GM18526 (cell line): ENCODE data around the gene SCUBE1.

Experiments
- POLR2A ChIP-seq: IDR thresholded peaks from 3 replicates; pipeline ENCODE4 v1.6.1; 2011; ENCODE audit not compliant: insufficient read length; ENCODE audit errors: extremely low read depth

Gene SCUBE1

GRCh38 chr22:43152357-43153071 is 190.7 kb downstream of the SCUBE1 start:
- TF ChIP-seq POLR2A = no peak

GRCh38 chr22:43152003-43152356 is 191.2 kb downstream of the SCUBE1 start:
- no peak for TF ChIP-seq POLR2A

DNA sequence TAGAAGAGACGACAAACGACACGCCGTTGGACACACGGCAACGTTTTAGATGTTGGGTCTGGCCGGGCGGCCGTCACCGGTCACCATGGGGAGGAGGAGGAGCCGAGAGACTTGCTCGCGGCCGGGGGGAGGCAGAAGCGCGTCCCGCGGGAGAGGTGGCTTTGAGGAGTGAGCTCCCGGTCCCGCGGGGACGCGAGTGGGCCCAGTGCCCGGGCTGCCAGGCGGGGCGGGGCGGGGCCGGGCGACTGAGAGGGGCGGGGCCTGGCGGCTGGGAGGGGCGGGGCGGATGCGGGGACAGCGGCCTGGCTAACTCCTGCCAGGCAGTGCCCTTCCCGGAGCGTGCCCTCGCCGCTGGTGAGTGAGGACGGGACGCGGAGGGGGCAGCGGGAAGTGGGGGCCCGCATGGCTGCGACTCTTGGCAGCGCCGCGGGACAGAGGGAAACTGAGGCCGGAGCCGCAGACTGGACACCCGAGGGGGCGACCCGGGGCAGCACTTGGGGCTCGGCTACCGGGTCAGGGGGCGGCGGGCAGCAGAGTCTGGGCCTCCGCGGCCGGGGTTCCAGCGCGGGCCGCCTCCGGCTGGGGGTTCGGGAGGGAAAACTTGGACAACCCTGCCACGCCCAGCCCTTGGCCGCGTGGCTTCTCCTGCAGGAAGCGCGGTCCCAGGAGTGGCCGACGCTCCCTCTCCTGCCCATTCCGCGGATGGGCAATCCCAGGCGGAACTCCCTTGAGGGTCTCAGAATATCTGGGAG is 191.7 kb downstream of the SCUBE1 start, which contains the start of gene TSPO:
Gene TSPO, plus strand, starts transcription at position 309 of the 752 bp plus-strand sequence. CDS start 7,680 bp downstream, outside the sequence.
- peak; percentile 45 for TF ChIP-seq POLR2A

DNA sequence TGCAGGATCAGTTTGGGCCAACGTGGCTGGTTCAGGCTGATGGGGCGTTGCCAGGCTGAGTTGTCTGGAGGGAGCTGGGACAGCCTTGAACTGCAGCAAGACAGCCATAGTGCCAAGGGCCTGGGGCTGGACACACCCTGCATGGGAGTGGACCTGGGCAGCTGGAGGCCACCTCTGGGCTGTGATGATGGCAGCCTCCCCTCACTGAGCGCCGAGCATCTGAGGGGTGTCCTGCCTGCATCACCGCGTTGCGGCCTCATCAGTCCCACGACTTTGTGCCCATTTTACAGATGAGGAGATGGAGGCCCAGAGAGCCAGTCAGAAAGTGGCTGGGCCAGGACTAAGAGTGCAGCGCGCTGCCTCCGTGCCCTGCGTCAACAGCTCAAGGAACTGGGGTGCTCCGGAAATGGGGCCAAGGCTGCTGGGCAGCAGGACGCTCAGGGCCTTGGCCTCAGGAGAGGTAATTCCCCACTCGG is 192.4 kb downstream of the SCUBE1 start:
- no peak for TF ChIP-seq POLR2A

GRCh38 chr22:43148581-43148980 is 194.6 kb downstream of the SCUBE1 start:
- no peak for TF ChIP-seq POLR2A

DNA sequence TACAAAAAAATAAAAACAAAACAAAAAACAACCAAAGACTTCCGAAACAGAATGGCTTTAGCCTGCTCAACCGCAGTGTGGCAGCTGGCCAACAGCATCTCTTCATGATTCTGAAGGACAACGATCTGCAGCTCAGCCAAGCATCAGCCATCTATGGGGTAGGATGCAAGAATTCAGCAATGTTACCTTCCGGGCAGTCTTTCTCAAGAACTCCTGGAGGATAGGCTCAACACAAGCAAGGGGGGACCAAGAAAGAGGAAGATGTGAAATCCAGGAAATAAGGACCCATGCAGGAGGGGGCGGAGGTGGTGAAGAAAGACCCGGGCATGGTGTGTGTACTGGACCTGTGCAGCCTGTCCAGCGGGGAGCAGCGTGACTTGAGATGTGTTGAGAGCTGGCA is 195.4 kb downstream of the SCUBE1 start:
- TF ChIP-seq POLR2A = no peak
